ENCODE results near the gene MPPED1.

DNA sequence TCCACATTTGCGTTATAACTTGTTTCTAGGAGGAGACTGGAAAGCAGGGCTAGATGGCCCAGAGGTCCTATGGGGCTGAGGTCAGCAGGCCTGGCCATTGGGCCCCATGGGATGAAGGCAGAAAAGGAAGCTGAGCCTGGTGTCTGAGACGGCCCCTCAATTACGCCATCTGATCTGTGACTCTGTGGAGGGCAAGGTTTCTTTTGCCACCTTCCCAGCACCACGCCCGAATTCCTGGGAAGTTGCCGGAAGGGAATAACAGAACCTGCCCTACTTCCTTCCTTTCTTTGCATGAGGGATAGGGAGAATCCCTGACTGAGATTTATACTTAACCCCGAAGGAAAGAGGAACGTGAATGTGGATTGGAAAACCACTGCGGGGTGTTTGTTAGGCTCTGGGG is 118.1 kb downstream of the MPPED1 start:
- TF ChIP-seq CTCF (conservative IDR thresholded peaks at IDR 0.05 in 1 of 2, IDR thresholded peaks at IDR 0.05 in 1 of 2; ENCODE audit: extremely low read depth in 1 of 2, insufficient read depth in 1 of 2, low read depth in 1 of 2, low read length in 2 of 2) = no peak
- TF ChIP-seq EZH2 (IDR thresholded peaks at IDR 0.05; ENCODE audit: borderline replicate concordance, low read length) = no peak

Measured in mammary epithelial cell (primary cell).